B cell (primary cell): ENCODE measurements around the gene USP6NL. TPM values are rescaled to one million over a fixed set of nuclear protein-coding genes. Genes with fewer than 3 reads are reported as not detected.

Source experiments
- ATAC-seq: fragments of 200-7000 bp; cut with Tn5 transposase; one replicate; pipeline ENCODE4 v1.10.0; 2021; ENCODE audit warnings: low read depth, mild to moderate bottlenecking, moderate number of reproducible peaks, moderate library complexity
- CTCF ChIA-PET: fragments of 350-600 bp; sonication (Branson Sonifier 250); formaldehyde crosslinking; loops from one replicate; lab custom pipeline; 2021; ENCODE audit warnings: antibody characterized with exemption, inconsistent platforms; lab: Charles Lee
- POLR2A ChIA-PET: fragments of 350-600 bp; sonication (Branson Sonifier 250); formaldehyde crosslinking; loops from one replicate; lab custom pipeline; 2021; ENCODE audit warnings: antibody characterized with exemption; lab: Charles Lee
- DNase-seq: peaks from one replicate; pipeline ENCODE4 v3.0.0; 2013
- H2AFZ ChIP-seq: 2 replicates; pipeline ENCODE4 v1.6.1; 2012; ENCODE audit warnings: mild to moderate bottlenecking, low read depth, low read length; ENCODE audit not compliant: insufficient read depth, poor library complexity, severe bottlenecking
- H3K27ac ChIP-seq, 2 donors: 1 replicate in 1 of 2; 2 replicates in 1 of 2; pipeline ENCODE4 v1.5.1; 2012 to 2013; ENCODE audit warnings: low read length in 2 of 2, mild to moderate bottlenecking in 2 of 2, moderate library complexity in 1 of 2
- H3K27me3 ChIP-seq, 4 experiments: fragments of 200-600 bp in 1 of 4; sonication (generic) in 1 of 4; replicated peaks in 1 of 4; 1 replicate in 2 of 4; 2 replicates in 2 of 4; pipeline versions ENCODE4 v1.6.1 to v1.7.0; 2013 to 2016; ENCODE audit warnings: low read length in 3 of 4, mild to moderate bottlenecking in 2 of 4, mixed read lengths in 1 of 4, moderate library complexity in 1 of 4; ENCODE audit not compliant: insufficient read depth in 4 of 4, control insufficient read depth in 3 of 4; ENCODE audit errors: control extremely low read depth in 1 of 4
- H3K36me3 ChIP-seq, 2 experiments: replicated peaks in 1 of 2; 1 replicate in 1 of 2; 2 replicates in 1 of 2; pipeline versions ENCODE4 v1.6.1 to v1.7.1; 2013; ENCODE audit warnings: low read length in 1 of 2; ENCODE audit not compliant: insufficient read depth in 2 of 2, control insufficient read depth in 1 of 2; ENCODE audit errors: control extremely low read depth in 1 of 2, extremely low read depth in 1 of 2
- H3K4me1 ChIP-seq, 2 donors: fragments of 200-600 bp in 1 of 2; sonication (generic) in 1 of 2; 1 replicate in 1 of 2; 2 replicates in 1 of 2; pipeline versions ENCODE4 v1.5.1 to v1.6.1; 2013 to 2017; ENCODE audit warnings: low read length in 2 of 2; ENCODE audit not compliant: control insufficient read depth in 2 of 2, insufficient read depth in 2 of 2
- H3K4me2 ChIP-seq: replicated peaks from 2 replicates; pipeline ENCODE3; 2012; ENCODE audit warnings: mild to moderate bottlenecking, low read depth, low read length; ENCODE audit not compliant: poor library complexity, severe bottlenecking
- H3K4me3 ChIP-seq, 5 experiments: fragments of 200-600 bp in 1 of 5; sonication (generic) in 1 of 5; 1 replicate in 3 of 5; 2 replicates in 2 of 5; pipeline versions ENCODE4 v1.5.1 to v1.7.0; 2011 to 2016; ENCODE audit warnings: low read length in 4 of 5, mild to moderate bottlenecking in 4 of 5, low read depth in 2 of 5, control low read depth in 1 of 5, moderate library complexity in 1 of 5; ENCODE audit not compliant: insufficient read depth in 1 of 5; ENCODE audit errors: control extremely low read depth in 1 of 5, extremely low read depth in 1 of 5
- H3K79me2 ChIP-seq: fragments of 200-600 bp; sonication (generic); one replicate; pipeline ENCODE4 v1.6.0; 2016; ENCODE audit warnings: low read length; ENCODE audit not compliant: control insufficient read depth, insufficient read depth
- H3K9ac ChIP-seq: fragments of 200-600 bp; sonication (generic); 2 replicates; pipeline ENCODE4 v1.6.1; 2017; ENCODE audit warnings: mild to moderate bottlenecking, low read length, moderate library complexity
- H3K9me3 ChIP-seq, 3 donors: one replicate each; pipeline versions ENCODE4 v1.6.1 to v1.7.1; 2013; ENCODE audit warnings: low read length in 2 of 3; ENCODE audit not compliant: control insufficient read depth in 2 of 3, insufficient read depth in 1 of 3; ENCODE audit errors: control extremely low read depth in 1 of 3
- H4K20me1 ChIP-seq: 2 replicates; pipeline ENCODE4 v1.6.0; 2012; ENCODE audit warnings: mild to moderate bottlenecking, low read length; ENCODE audit not compliant: insufficient read depth, control insufficient read depth, poor library complexity, severe bottlenecking
- H3K27ac Mint-ChIP-seq: one replicate; pipeline ENCODE4 v1.8.0; 2021; ENCODE audit warnings: mixed read lengths
- H3K27me3 Mint-ChIP-seq: one replicate; pipeline ENCODE4 v1.8.0; 2021; ENCODE audit warnings: mixed read lengths
- H3K4me1 Mint-ChIP-seq: one replicate; pipeline ENCODE4 v1.8.0; 2021; ENCODE audit warnings: mixed read lengths
- H3K4me3 Mint-ChIP-seq: one replicate; pipeline ENCODE4 v1.8.0; 2021; ENCODE audit warnings: mixed read lengths
- H3K9me3 Mint-ChIP-seq: one replicate; pipeline ENCODE4 v1.8.0; 2022; ENCODE audit warnings: mixed read lengths; ENCODE audit not compliant: insufficient read depth
- CTCF ChIP-seq: fragments of 200-600 bp; IDR thresholded peaks from one replicate; pipeline ENCODE4 v1.8.0; 2022; ENCODE audit warnings: antibody characterized with exemption, mild to moderate bottlenecking
- EZH2 ChIP-seq: IDR thresholded peaks from 2 replicates; pipeline ENCODE4 v1.6.1; 2012; ENCODE audit warnings: borderline replicate concordance, low read depth, mild to moderate bottlenecking, moderate library complexity, low read length; ENCODE audit not compliant: insufficient read depth, poor library complexity, severe bottlenecking
- WGBS: methylation state at CpG from one replicate; pipeline ENCODE4 v1.1.5; 2013; ENCODE audit warnings: missing lambda C conversion rate; ENCODE audit not compliant: insufficient coverage; 5-methylcytosine and 5-hydroxymethylcytosine counted together
- intact Hi-C: fragments of 100-400 bp; cut with micrococcal nuclease; formaldehyde crosslinking; loops from one replicate; pipeline ENCODE4 v1.10.0; 2022
- polyA plus RNA-seq: library from polyadenylated mRNA; depleted of rRNA; stranded (reverse); fragments of >200 nt; gene quantifications from 2 replicates; pipeline ENCODE4 v1.2.3, GENCODE V29; 2012
- total RNA-seq, 2 donors: library from RNA; stranded (reverse); fragments of 120-200 nt in 1 of 2; gene quantifications; 1 replicate in 1 of 2; 2 replicates in 1 of 2; pipeline versions ENCODE4 v1.2.3 to v1.2.4, GENCODE V29; 2013 to 2022

Gene USP6NL
- total and polyA plus RNA-seq, 2 donors (not counting 1 experiment from before 2014, with no cell fraction given), result 27.0 to 61.5 TPM

- no peak overlapping the region for H2AFZ ChIP-seq
- H3K4me3 ChIP-seq, result no peak overlapping the region
- peak overlapping the region; percentile 56 for H3K4me2 ChIP-seq
- peak overlapping the region; percentile 27 for H3K9ac ChIP-seq
- H3K4me3 Mint-ChIP-seq, result peak overlapping the region; percentile 64
- ChIA-PET CTCF (interaction anchor here (0.7 to 2.1 kb wide), 7 partner anchors 11 to 209 kb away, joined by 3 to 9 read pairs (median 3); no protein-coding TSS in a partner anchor), POLR2A (no interaction called here)
- peaks cover 99% of the 10 kb centered on the region for H3K79me2 ChIP-seq
- intact Hi-C loops, result loop anchor here (1.0 kb wide), 1 partner anchor 8 kb away; no protein-coding TSS in a partner anchor
- DNase-seq (peak; percentile 52), ATAC-seq (peak; percentile 19)
- WGBS, result 60% methylated on average over 1 of the region's 2 CpGs
- H3K4me1 Mint-ChIP-seq, result peaks cover 84% of the 10 kb centered on the region
- no peak for TF ChIP-seq CTCF
- TF ChIP-seq EZH2, result no peak
- H3K4me1 ChIP-seq, result peaks cover 54 to 70% of the 10 kb centered on the region in 2 donors
- H3K27me3 Mint-ChIP-seq, result no peaks in the 10 kb centered on the region
- H4K20me1 ChIP-seq, result peaks cover 5% of the 10 kb centered on the region
- H3K9me3 Mint-ChIP-seq, result no peaks in the 10 kb centered on the region
- peak overlapping the region; percentile 7 to 82 for H3K27ac ChIP-seq
- H3K9me3 ChIP-seq, result peaks cover 0 to 3% (median 0%) of the 10 kb centered on the region in 3 donors
- peak overlapping the region; percentile 26 for H3K27ac Mint-ChIP-seq
- H3K27me3 ChIP-seq, result no peaks in the 10 kb centered on the region
- H3K36me3 ChIP-seq, result no peaks in the 10 kb centered on the region
Measured at GRCh38 chr10:11548768-11549099, 62.7 kb downstream of the USP6NL start.

- Histone ChIP-seq H3K4me1 (peaks cover 48 to 65% of the 10 kb centered on the region in 2 donors), H4K20me1 (peaks cover 5% of the 10 kb centered on the region), H3K36me3 (no peaks in the 10 kb centered on the region), H3K27me3 (no peaks in the 10 kb centered on the region), H3K4me3 (no peak overlapping the region), H3K9ac (no peak overlapping the region), H2AFZ (no peak overlapping the region), H3K9me3 (no peaks in the 10 kb centered on the region), H3K79me2 (peaks cover 99% of the 10 kb centered on the region), H3K27ac (peak overlapping the region; percentile 7 to 82), H3K4me2 (peak overlapping the region; percentile 56)
- peaks cover 80% of the 10 kb centered on the region for H3K4me1 Mint-ChIP-seq
- TF ChIP-seq CTCF (no peak), EZH2 (no peak)
- ATAC-seq, result no peak
- H3K9me3 Mint-ChIP-seq, result no peaks in the 10 kb centered on the region
- peak overlapping the region; percentile 64 for H3K4me3 Mint-ChIP-seq
- POLR2A ChIA-PET, result no interaction called here
- H3K27me3 Mint-ChIP-seq, result no peaks in the 10 kb centered on the region
- CTCF ChIA-PET, result interaction anchor here (0.8 to 2.1 kb wide), 7 partner anchors 10 to 175 kb away, joined by 3 to 9 read pairs (median 3); no protein-coding TSS in a partner anchor
- intact Hi-C loops, result loop anchor here (1.0 kb wide), 1 partner anchor 8 kb away; no protein-coding TSS in a partner anchor
- no peak for DNase-seq
- WGBS, result no CpG with 5 or more reads among the region's 1 CpG
- H3K27ac Mint-ChIP-seq, result peak overlapping the region; percentile 41
Measured at GRCh38 chr10:11548065-11548767, 63.2 kb downstream of the USP6NL start.
